Raji (cell line): ENCODE measurements around the gene STKLD1.

Experiments used
- POLR2A ChIP-seq: IDR thresholded peaks from 2 replicates; pipeline ENCODE4 v1.6.1; 2011; ENCODE audit warnings: low read depth, low read length, control low read depth; ENCODE audit not compliant: insufficient read depth

The STKLD1 gene

DNA sequence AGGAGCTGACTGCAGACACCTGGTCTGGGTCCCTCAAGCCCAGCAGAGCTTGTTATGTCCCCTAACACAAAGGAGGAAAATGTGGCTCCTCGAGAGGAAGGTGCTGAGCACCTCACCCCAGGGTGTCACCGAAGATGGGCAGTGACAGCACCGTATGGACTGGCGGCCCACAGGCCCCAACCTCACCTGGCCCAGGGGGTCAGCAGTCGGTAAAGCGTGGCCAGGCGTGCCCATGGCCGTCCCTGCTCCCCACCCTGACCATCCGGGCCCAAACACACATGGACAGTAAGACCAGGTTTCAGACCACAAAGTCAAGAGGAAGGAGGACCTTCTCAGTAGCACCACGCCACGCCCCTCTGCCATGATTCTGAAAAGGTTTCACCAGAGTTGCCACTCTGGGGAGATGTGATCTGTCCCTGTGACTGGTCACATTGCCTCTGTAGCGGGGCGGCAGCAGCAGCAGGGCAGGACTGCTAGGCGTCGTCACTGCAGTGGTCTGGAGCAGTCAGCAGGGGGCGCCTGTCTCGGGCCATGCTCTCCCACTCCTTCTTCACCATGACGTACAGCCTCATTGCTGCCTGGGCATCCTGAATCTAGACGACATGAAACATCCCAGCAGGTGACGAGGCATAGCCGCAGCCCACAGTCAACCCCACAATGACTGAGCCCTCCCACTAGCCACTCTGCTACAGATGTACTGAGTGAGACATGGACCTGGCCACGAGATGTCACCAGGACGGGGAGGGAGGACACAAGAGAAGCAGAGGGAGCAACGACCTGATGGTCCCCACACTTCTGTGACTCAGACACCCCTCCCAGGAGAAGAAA is 30.5 kb downstream of the STKLD1 start:
- no peak for TF ChIP-seq POLR2A

DNA sequence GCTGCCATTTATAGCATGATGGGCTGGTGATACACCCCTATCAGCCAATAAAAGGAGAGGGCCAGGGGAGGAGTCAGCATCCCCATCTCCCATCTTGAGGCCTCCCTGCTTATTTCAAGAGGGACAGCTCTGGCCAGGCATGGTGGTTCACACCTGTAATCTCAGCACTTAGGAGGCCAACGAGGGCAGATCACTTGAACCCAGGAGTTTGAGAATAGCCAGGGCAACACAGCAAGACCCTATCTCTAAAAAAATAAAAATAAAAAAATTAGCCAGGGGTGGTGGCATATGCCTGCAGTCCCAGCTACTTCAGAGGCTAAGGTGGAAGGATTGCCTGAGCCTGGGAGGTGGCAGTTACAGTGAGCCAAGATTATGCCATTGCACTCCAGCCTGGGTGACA is 31.9 kb downstream of the STKLD1 start:
- no peak for TF ChIP-seq POLR2A

- no peak for TF ChIP-seq POLR2A
Observed at GRCh38 chr9:133415170-133415569, 39.0 kb downstream of the STKLD1 start.

GRCh38 chr9:133417541-133418461 is 41.6 kb downstream of the STKLD1 start, which contains the start of gene REXO4:
Gene REXO4, minus strand, starts transcription at chr9:133418010. Its CDS starts 166 bp downstream, at chr9:133417844.
- TF ChIP-seq POLR2A, result peak; percentile 79

DNA sequence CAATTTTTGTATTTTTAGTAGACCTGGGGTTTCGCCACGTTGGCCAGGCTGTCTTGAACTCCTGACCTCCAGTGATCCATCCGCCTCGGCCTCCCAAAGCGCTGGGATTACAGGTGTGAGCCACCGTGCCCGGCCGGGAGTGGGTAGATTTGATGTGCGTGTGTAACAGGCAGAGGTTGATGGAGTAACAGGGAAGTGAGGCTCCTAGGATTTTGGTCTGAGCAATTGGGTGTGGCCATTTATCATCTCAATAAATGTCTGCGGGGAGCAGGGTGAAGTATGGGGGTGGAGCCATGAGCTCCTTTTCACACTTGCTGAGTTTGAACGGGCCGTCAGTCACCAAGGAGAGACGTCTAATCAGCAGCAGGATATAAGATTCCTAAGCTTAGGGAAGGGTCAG is 42.8 kb downstream of the STKLD1 start:
- TF ChIP-seq POLR2A, result no peak

DNA sequence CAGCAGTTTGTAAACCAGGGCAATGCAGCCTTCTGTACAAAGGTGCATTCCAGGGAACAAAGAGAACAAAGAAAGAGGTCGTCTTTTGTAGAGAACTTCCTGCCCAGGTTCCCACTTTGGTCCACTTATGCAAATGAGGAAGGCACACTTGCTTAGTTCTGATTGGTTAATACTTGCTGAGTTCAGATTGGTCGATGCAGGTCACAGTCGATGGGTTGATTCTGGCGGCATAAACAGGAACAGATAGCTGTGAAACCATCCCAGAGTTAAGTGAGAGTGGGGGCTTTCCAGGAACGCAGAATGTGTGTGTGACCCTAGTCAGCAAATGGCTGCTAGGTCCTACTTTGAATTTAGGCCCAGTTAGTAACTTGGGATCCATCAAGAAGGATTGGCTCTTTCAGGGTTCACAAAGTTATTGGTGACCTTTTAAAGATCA is 44.2 kb downstream of the STKLD1 start:
- peak; percentile 24; the same call in 1 of the 2 replicates for TF ChIP-seq POLR2A

- no peak for TF ChIP-seq POLR2A
Observed at GRCh38 chr9:133421615-133422542, 45.7 kb downstream of the STKLD1 start, which contains the start of gene ADAMTS13. Gene ADAMTS13, plus strand, starts transcription at chr9:133422367. Its CDS starts 77 bp downstream, at chr9:133422444.

DNA sequence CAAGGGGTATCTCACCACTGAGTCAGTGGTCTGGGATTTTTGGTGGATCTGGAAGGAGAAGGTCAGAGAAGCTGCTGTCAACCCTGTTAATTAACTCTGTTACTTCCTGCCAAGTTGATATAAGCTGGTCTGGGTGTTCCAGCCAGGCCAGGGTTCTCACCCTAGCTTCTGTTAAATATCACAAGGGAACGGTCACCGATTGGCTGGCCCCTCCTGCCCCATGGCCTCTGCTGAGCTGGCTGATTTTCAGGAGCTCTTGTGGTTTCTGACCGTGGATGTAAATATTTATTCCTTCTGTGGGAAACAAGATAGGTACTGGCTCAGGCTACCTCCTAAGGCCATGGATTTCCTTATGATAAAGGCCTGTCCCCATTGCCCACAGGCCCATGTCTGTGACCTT is 47.0 kb downstream of the STKLD1 start:
- no peak for TF ChIP-seq POLR2A

- TF ChIP-seq POLR2A, result no peak
Observed at GRCh38 chr9:133424187-133424586, 48.0 kb downstream of the STKLD1 start.

DNA sequence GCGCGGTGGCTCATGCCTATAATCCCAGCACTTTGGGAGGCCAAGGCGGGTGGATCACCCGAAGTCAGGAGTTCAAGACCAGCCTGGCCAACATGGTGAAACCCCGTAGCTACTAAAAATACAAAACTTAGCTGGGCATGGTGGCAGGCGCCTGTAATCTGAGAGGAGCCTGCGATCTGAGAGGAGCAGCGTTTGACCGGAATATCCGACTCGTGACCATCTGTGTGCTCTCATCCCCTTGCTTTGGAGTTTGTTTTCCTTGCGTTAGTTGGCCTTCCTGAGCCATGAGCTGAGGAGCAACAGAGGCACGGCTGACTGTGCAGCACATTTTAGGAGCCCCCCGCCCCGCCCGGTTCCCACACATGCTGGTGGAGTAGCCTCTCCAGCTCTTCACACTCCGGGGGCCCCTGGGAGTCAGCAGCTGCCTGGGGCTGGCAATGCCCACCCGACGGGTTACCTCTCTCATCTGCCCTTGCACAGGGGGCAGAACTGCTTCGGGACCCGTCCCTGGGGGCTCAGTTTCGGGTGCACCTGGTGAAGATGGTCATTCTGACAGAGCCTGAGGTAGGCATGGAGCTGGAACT is 49.0 kb downstream of the STKLD1 start:
- no peak for TF ChIP-seq POLR2A

DNA sequence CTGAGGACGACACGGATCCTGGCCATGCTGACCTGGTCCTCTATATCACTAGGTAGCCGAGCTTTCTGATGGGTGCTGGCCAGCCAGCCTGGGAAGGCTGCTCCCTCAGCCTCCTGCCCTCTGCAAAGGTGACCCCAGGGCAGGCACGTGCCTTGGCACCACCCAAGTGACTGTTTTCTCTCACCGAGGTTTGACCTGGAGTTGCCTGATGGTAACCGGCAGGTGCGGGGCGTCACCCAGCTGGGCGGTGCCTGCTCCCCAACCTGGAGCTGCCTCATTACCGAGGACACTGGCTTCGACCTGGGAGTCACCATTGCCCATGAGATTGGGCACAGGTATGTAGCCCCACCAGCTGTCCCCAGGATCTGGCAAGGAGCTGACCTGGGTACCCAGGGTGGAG is 49.8 kb downstream of the STKLD1 start:
- TF ChIP-seq POLR2A, result no peak

GRCh38 chr9:133427658-133428348 is 51.6 kb downstream of the STKLD1 start:
- TF ChIP-seq POLR2A, result no peak

- no peak for TF ChIP-seq POLR2A
Observed at GRCh38 chr9:133428617-133429101, 52.5 kb downstream of the STKLD1 start.
